ENCODE data around the gene COLGALT1.
"Not testable (repeated sequence)": the region's sequence is repeated elsewhere in the genome, so short reads cannot be mapped to it uniquely, and the experiment has no call there.

COLGALT1 gene

GRCh38 chr19:17555480-17555928 is at the start of gene COLGALT1:
TSS of gene COLGALT1 (plus strand) at chr19:17555649. CDS start at chr19:17555714, 65 bp downstream.
- Histone ChIP-seq H3F3A (ENCODE audit: insufficient read depth) (peaks cover 24% of the 10 kb centered on the region), H3K9me3 (ENCODE audit: insufficient read depth, low read length) (no peaks in the 10 kb centered on the region), H3K9ac (ENCODE audit: low read length) (peak within 1 kb of the TSS; percentile 98), H3K4me2 (ENCODE audit: low read depth, low read length, poor library complexity, severe bottlenecking) (peak within 1 kb of the TSS; percentile 86), H3K27me3 (ENCODE audit: low read length) (no peaks in the 10 kb centered on the region), H3K4me3 (ENCODE audit: insufficient read depth, low read length, poor library complexity, severe bottlenecking) (peak within 1 kb of the TSS; percentile 94), H3K9me2 (replicated peaks; ENCODE audit: insufficient read depth, low read length) (no peaks in the 10 kb centered on the region), H4K20me1 (ENCODE audit: low read depth, low read length) (no peaks in the 10 kb centered on the region), H2AFZ (ENCODE audit: low read depth, low read length, severe bottlenecking) (peak within 1 kb of the TSS; percentile 79), H3K27ac (ENCODE audit: low read depth, low read length) (peak within 1 kb of the TSS; percentile 64), H3K36me3 (ENCODE audit: low read length) (peaks cover 5% of the 10 kb centered on the region; the same call in 1 of the 2 replicates), H3K79me2 (ENCODE audit: insufficient read depth, low read length) (peaks cover 20% of the 10 kb centered on the region)
- TF ChIP-seq EZH2phosphoT487 (conservative IDR thresholded peaks at IDR 0.05; ENCODE audit: low read length), result no peak
- no peak for TF ChIP-seq CTCF (IDR thresholded peaks at IDR 0.05; ENCODE audit: insufficient read depth, low read length, poor library complexity, severe bottlenecking)

DNA sequence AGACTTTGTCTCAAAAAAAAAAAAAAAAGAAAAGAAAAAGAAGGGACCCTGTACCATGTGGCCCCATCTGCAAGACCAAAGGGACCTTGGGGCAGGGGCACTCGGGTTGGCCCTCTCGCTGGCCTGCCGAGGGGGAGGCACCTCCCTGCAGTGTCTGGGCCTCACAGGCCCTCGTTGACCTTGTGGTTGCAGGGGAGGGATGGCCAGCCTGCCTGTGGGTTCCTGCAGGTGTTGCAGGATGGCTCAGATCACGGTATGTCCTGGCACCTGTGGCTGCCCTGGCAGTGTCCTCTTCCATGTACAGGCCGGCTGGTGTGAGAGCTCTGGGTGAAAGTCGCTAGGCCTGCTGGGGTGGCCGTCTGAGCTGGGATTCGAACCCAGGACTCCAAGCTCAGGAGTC is 48.7 kb upstream of the COLGALT1 start:
- H3F3A ChIP-seq (ENCODE audit: insufficient read depth), result no peaks in the 10 kb centered on the region
- H3K27ac ChIP-seq (ENCODE audit: low read depth, low read length), result no peak overlapping the region
- no peak for TF ChIP-seq EZH2phosphoT487 (conservative IDR thresholded peaks at IDR 0.05; ENCODE audit: low read length)
- no peak for TF ChIP-seq CTCF (IDR thresholded peaks at IDR 0.05; ENCODE audit: insufficient read depth, low read length, poor library complexity, severe bottlenecking)
- no peaks in the 10 kb centered on the region for H3K36me3 ChIP-seq (ENCODE audit: low read length)
- no peak overlapping the region for H3K4me2 ChIP-seq (ENCODE audit: low read depth, low read length, poor library complexity, severe bottlenecking)
- H3K9ac ChIP-seq (ENCODE audit: low read length), result no peak overlapping the region
- H3K27me3 ChIP-seq (ENCODE audit: low read length), result no peaks in the 10 kb centered on the region
- no peaks in the 10 kb centered on the region for H3K9me2 ChIP-seq (replicated peaks; ENCODE audit: insufficient read depth, low read length)
- H3K79me2 ChIP-seq (ENCODE audit: insufficient read depth, low read length), result peaks cover 18% of the 10 kb centered on the region
- H2AFZ ChIP-seq (ENCODE audit: low read depth, low read length, severe bottlenecking), result no peak overlapping the region
- no peak overlapping the region for H3K4me3 ChIP-seq (ENCODE audit: insufficient read depth, low read length, poor library complexity, severe bottlenecking)
- no peaks in the 10 kb centered on the region for H4K20me1 ChIP-seq (ENCODE audit: low read depth, low read length)
- H3K9me3 ChIP-seq (ENCODE audit: insufficient read depth, low read length), result no peaks in the 10 kb centered on the region

- not testable (repeated sequence) for H3K27me3 ChIP-seq (ENCODE audit: low read length); H2AFZ ChIP-seq (ENCODE audit: low read depth, low read length, severe bottlenecking); H3K9ac ChIP-seq (ENCODE audit: low read length); H3K9me3 ChIP-seq (ENCODE audit: insufficient read depth, low read length); H3K4me2 ChIP-seq (ENCODE audit: low read depth, low read length, poor library complexity, severe bottlenecking); H4K20me1 ChIP-seq (ENCODE audit: low read depth, low read length); H3K4me3 ChIP-seq (ENCODE audit: insufficient read depth, low read length, poor library complexity, severe bottlenecking); H3K9me2 ChIP-seq (replicated peaks; ENCODE audit: insufficient read depth, low read length); H3K36me3 ChIP-seq (ENCODE audit: low read length); H3F3A ChIP-seq (ENCODE audit: insufficient read depth); H3K27ac ChIP-seq (ENCODE audit: low read depth, low read length)
- peaks cover 25% of the 10 kb centered on the region for H3K79me2 ChIP-seq (ENCODE audit: insufficient read depth, low read length)
Measured at GRCh38 chr19:17508558-17508933, 46.9 kb upstream of the COLGALT1 start.

DNA sequence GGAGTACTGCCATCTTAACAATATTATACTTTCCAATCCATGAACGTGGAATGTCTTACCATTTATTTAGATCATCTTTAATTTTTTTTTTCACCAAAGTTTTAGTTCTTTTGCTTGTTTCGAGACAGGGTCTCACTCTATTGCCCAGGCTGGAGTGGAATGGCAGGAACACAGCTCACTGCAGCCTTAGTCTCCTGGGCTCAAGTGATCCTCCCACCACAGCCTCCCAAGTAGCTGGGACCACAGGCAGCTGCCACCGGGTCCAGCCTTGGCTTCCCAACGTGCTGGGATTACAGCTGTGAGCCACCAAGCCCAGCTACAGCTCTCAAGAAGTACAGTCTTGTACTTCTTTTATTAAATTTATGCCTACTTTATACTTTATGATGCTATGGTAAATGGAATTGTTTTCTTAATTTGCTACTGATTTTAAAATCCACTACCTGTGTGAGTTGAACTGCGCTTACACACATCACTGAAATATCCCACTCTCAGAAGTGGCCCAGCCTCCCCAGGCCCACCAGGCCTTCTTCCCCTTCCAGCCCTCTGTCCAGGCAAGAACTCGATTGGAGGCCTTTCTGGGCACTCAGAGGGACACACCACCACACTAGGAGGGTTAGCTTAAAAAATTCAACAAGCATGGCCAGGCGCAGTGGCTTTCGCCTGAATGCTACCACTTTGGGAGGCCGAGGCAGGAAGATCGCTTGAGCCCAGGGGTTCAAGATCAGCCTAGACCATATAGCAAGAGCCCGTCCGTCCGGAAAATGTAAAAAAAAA is 45.0 kb upstream of the COLGALT1 start:
- Histone ChIP-seq H3K27ac (ENCODE audit: low read depth, low read length) (peak overlapping the region; percentile 83; the same call in 1 of the 2 replicates), H3K79me2 (ENCODE audit: insufficient read depth, low read length) (peaks cover 25% of the 10 kb centered on the region), H3K9me3 (ENCODE audit: insufficient read depth, low read length) (no peaks in the 10 kb centered on the region), H3K4me2 (ENCODE audit: low read depth, low read length, poor library complexity, severe bottlenecking) (peak overlapping the region; percentile 83), H3K9me2 (replicated peaks; ENCODE audit: insufficient read depth, low read length) (no peaks in the 10 kb centered on the region), H3F3A (ENCODE audit: insufficient read depth) (no peaks in the 10 kb centered on the region), H3K36me3 (ENCODE audit: low read length) (no peaks in the 10 kb centered on the region), H4K20me1 (ENCODE audit: low read depth, low read length) (no peaks in the 10 kb centered on the region), H3K4me3 (ENCODE audit: insufficient read depth, low read length, poor library complexity, severe bottlenecking) (peak overlapping the region; percentile 70), H2AFZ (ENCODE audit: low read depth, low read length, severe bottlenecking) (no peak overlapping the region), H3K9ac (ENCODE audit: low read length) (peak overlapping the region; percentile 87), H3K27me3 (ENCODE audit: low read length) (no peaks in the 10 kb centered on the region)
- no peak for TF ChIP-seq CTCF (IDR thresholded peaks at IDR 0.05; ENCODE audit: insufficient read depth, low read length, poor library complexity, severe bottlenecking)

Data from SU-DHL-6 (cell line).